Transverse colon (tissue), 4 donors: ENCODE results near the gene SLC43A1. TPM values are rescaled to one million over a fixed set of nuclear protein-coding genes. Genes with fewer than 3 reads are reported as not detected.

ENCODE experiments used
- DNase-seq: peaks from one replicate; pipeline ENCODE4 v3.0.0-alpha.2; 2019
- H3K27ac ChIP-seq, 4 donors: fragments of 200-600 bp; sonication (generic); 2 replicates each; pipeline ENCODE4 v1.5.1; 2016 to 2018; ENCODE audit warnings: inconsistent platforms in 4 of 4
- H3K27me3 ChIP-seq: fragments of 200-600 bp; sonication (generic); 2 replicates; pipeline ENCODE4 v1.5.1; 2017; ENCODE audit warnings: inconsistent platforms
- H3K36me3 ChIP-seq, 4 donors: fragments of 200-600 bp; sonication (generic); 2 replicates each; pipeline ENCODE4 v1.5.1; 2017 to 2019; ENCODE audit warnings: inconsistent platforms in 4 of 4
- H3K4me1 ChIP-seq, 4 donors: fragments of 200-600 bp; sonication (generic); 2 replicates each; pipeline ENCODE4 v1.5.1; 2017 to 2020; ENCODE audit warnings: inconsistent platforms in 4 of 4
- H3K4me3 ChIP-seq, 4 donors: fragments of 200-600 bp; sonication (generic); 1 replicate in 1 of 4; 2 replicates in 3 of 4; pipeline versions ENCODE4 v1.5.1 to v1.6.1; 2017 to 2019; ENCODE audit warnings: inconsistent platforms in 4 of 4
- H3K9me3 ChIP-seq, 2 donors: fragments of 200-600 bp; sonication (generic); 2 replicates each; pipeline ENCODE4 v1.5.1; 2017 to 2019; ENCODE audit warnings: inconsistent platforms in 2 of 2
- EP300 ChIP-seq: sonication (generic); formaldehyde crosslinking; IDR thresholded peaks from one replicate; pipeline ENCODE4 v1.6.1; 2017; ENCODE audit warnings: antibody characterized with exemption, low read depth
- POLR2A ChIP-seq: fragments of 450-650 bp; IDR thresholded peaks from one replicate; pipeline ENCODE4 v1.6.1; 2016; ENCODE audit warnings: antibody characterized with exemption, mild to moderate bottlenecking, moderate library complexity
- POLR2AphosphoS5 ChIP-seq, 3 donors: sonication (generic); formaldehyde crosslinking; IDR thresholded peaks; one replicate each; pipeline ENCODE4 v1.6.1; 2016; ENCODE audit warnings: antibody characterized with exemption in 3 of 3
- WGBS, 2 donors: methylation state at CpG; one replicate each; pipeline ENCODE4 v1.1.5; 2018; ENCODE audit warnings: low coverage in 1 of 2; 5-methylcytosine and 5-hydroxymethylcytosine counted together
- in situ Hi-C, 4 donors: fragments of 200-750 bp; cut with MboI; loops; one replicate each; pipeline versions ENCODE4 v1.15.0 to v1.15.1; 2017; ENCODE audit warnings: low sequenced_read_pairs in 3 of 4, low pct_ligation_motif_present in 1 of 4, low pct_unique_long_range_greater_than_20kb in 1 of 4
- intact Hi-C: fragments of 100-400 bp; cut with DNase I; formaldehyde crosslinking; loops from one replicate; pipeline ENCODE4 v1.15.1; 2023; ENCODE audit warnings: low total_unique reads
- total RNA-seq, 4 donors: library from RNA; depleted of rRNA; stranded (reverse); fragments of >200 nt; gene quantifications; one replicate each; pipeline ENCODE4 v1.1.0, GENCODE V29; 2016
- TF ChIP-seq, protein P1 (sequence below), 5 experiments: fragments of 200-600 bp in 3 of 5; fragments of 450-650 bp in 2 of 5; sonication (generic) in 3 of 5; IDR thresholded peaks; 1 replicate in 2 of 5; 2 replicates in 3 of 5; pipeline ENCODE4 v1.5.1; 2016 to 2017; ENCODE audit warnings: antibody characterized with exemption in 5 of 5, inconsistent platforms in 3 of 5, mild to moderate bottlenecking in 2 of 5, moderate library complexity in 1 of 5

The SLC43A1 gene
- total RNA-seq, 4 donors from 2014 or later: 7.5 to 30.4 (median 15.2) TPM

DNA sequence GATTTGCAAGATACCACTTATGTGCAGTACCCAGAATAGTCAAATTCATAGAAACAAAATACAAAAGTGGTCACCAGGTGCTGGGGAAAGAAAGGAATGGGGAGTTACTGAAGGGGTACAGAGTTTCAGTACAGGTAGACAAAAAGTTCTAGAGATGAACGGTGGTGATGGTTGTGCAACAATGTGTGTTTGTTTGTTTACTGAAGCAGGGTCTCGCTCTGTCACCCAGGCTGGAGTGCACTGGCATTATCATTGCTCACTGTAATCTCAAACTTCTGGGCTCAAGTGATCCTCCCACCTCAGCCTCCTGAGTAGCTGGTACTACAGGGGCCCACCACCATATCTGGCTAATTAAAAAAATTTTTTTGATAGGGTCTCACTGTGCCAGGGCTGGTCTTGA is 39.9 kb upstream of the SLC43A1 start:
- no peaks in the 10 kb centered on the region for H3K27me3 ChIP-seq
- no peaks in the 10 kb centered on the region for H3K4me1 ChIP-seq
- H3K36me3 ChIP-seq: peaks cover 0 to 52% (median 21%) of the 10 kb centered on the region in 4 donors
- no peak for DNase-seq
- intact Hi-C loops (no loop called here), in situ Hi-C loops (loop anchor here in 1 of 4 donors (25.0 kb wide), 1 partner anchor 257 kb away; no protein-coding TSS in a partner anchor)
- TF ChIP-seq EP300 (no peak), POLR2AphosphoS5 (IDR thresholded peaks at IDR 0.05) (no peak), POLR2A (no peak)
- TF ChIP-seq, protein P1, sequence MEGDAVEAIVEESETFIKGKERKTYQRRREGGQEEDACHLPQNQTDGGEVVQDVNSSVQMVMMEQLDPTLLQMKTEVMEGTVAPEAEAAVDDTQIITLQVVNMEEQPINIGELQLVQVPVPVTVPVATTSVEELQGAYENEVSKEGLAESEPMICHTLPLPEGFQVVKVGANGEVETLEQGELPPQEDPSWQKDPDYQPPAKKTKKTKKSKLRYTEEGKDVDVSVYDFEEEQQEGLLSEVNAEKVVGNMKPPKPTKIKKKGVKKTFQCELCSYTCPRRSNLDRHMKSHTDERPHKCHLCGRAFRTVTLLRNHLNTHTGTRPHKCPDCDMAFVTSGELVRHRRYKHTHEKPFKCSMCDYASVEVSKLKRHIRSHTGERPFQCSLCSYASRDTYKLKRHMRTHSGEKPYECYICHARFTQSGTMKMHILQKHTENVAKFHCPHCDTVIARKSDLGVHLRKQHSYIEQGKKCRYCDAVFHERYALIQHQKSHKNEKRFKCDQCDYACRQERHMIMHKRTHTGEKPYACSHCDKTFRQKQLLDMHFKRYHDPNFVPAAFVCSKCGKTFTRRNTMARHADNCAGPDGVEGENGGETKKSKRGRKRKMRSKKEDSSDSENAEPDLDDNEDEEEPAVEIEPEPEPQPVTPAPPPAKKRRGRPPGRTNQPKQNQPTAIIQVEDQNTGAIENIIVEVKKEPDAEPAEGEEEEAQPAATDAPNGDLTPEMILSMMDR (IDR thresholded peaks at IDR 0.05): no peak
- no peak overlapping the region for H3K27ac ChIP-seq
- no peaks in the 10 kb centered on the region for H3K9me3 ChIP-seq
- 81 to 93% methylated on average over 2 of the region's 2 CpGs for WGBS, 2 donors
- no peak overlapping the region for H3K4me3 ChIP-seq

GRCh38 chr11:57552479-57552878 is 37.0 kb upstream of the SLC43A1 start:
- 91% methylated on average over 5 of the region's 5 CpGs; no CpG with 5 or more reads in 1 of the 2 donors for WGBS, 2 donors
- Histone ChIP-seq H3K27me3 (no peaks in the 10 kb centered on the region), H3K9me3 (no peaks in the 10 kb centered on the region), H3K4me3 (no peak overlapping the region), H3K27ac (no peak overlapping the region), H3K4me1 (no peaks in the 10 kb centered on the region), H3K36me3 (peaks cover 0 to 44% (median 19%) of the 10 kb centered on the region in 4 donors)
- TF ChIP-seq EP300: no peak
- TF ChIP-seq POLR2AphosphoS5 (IDR thresholded peaks at IDR 0.05): no peak
- TF ChIP-seq POLR2A: no peak
- TF ChIP-seq, protein P1 (IDR thresholded peaks at IDR 0.05): no peak
- DNase-seq: no peak
- intact Hi-C loops: no loop called here
- in situ Hi-C loops: loop anchor here in 1 of 4 donors (25.0 kb wide), 1 partner anchor 260 kb away; no protein-coding TSS in a partner anchor

GRCh38 chr11:57551941-57552340 is 36.4 kb upstream of the SLC43A1 start:
- in situ Hi-C loops (loop anchor here in 1 of 4 donors (25.0 kb wide), 1 partner anchor 260 kb away; no protein-coding TSS in a partner anchor), intact Hi-C loops (no loop called here)
- Histone ChIP-seq H3K4me1 (no peaks in the 10 kb centered on the region), H3K4me3 (no peak overlapping the region), H3K36me3 (peaks cover 0 to 44% (median 16%) of the 10 kb centered on the region in 4 donors), H3K27ac (no peak overlapping the region), H3K27me3 (no peaks in the 10 kb centered on the region), H3K9me3 (no peaks in the 10 kb centered on the region)
- WGBS, 2 donors: 90% methylated on average over 4 of the region's 4 CpGs; no CpG with 5 or more reads in 1 of the 2 donors
- DNase-seq: no peak
- TF ChIP-seq EP300: no peak
- TF ChIP-seq POLR2A: no peak
- TF ChIP-seq, protein P1 (IDR thresholded peaks at IDR 0.05): no peak
- TF ChIP-seq POLR2AphosphoS5 (IDR thresholded peaks at IDR 0.05): no peak

DNA sequence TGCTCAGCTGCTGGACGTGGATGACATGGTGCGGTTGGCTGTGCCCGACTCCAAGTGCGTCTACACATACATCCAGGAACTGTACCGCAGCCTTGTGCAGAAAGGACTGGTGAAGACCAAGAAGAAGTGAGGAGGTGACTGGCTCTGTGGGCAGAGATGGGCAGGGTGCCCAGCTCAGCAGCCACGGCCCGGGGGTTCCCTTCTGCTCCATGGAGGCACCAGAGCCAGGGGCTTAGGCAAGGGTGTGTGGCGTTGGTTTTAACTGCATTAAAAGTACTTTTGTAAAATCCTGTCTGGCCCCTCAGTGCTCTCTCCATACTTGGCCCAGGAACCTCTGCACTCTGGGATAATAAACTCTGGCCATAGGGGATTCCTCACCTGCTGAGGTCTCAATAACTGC is 34.5 kb upstream of the SLC43A1 start:
- Histone ChIP-seq H3K4me1 (no peaks in the 10 kb centered on the region), H3K9me3 (no peaks in the 10 kb centered on the region), H3K27me3 (no peaks in the 10 kb centered on the region), H3K36me3 (peaks cover 0 to 44% (median 16%) of the 10 kb centered on the region in 4 donors), H3K27ac (no peak overlapping the region), H3K4me3 (no peak overlapping the region)
- DNase-seq: no peak
- intact Hi-C loops (no loop called here), in situ Hi-C loops (loop anchor here in 1 of 4 donors (25.0 kb wide), 1 partner anchor 262 kb away; no protein-coding TSS in a partner anchor)
- TF ChIP-seq EP300 (no peak), POLR2A (no peak)
- 77 to 89% methylated on average over 3 to 8 of the region's 8 CpGs for WGBS, 2 donors
